PC-9 (cell line): Measurements from ENCODE around the gene PPL. TPM values are rescaled to one million over a fixed set of nuclear protein-coding genes. Genes with fewer than 3 reads are reported as not detected.

ENCODE experiments used
- BruUV-seq: library from RNA; stranded (reverse); fragments of 400-500 nt; replicated peaks from 2 replicates; lab custom pipeline; 2021; lab: Mats Ljungman, UMichigan
- CTCF ChIA-PET: fragments of 300-600 bp; sonication (Branson Sonifier 250); formaldehyde crosslinking; loops from one replicate; lab custom pipeline; 2022; ENCODE audit warnings: antibody characterized with exemption; lab: Charles Lee
- POLR2A ChIA-PET: fragments of 300-600 bp; sonication (Branson Sonifier 250); formaldehyde crosslinking; loops from one replicate; lab custom pipeline; 2022; ENCODE audit warnings: antibody characterized with exemption; ENCODE audit not compliant: unreplicated experiment; lab: Charles Lee
- DNase-seq, 2 experiments: peaks; one replicate each; pipeline versions ENCODE4 v3.0.0 to v3.0.0-alpha.2; 2015 to 2022; ENCODE audit warnings: mixed read lengths in 1 of 2
- H2AFZ ChIP-seq: fragments of 200-600 bp; sonication (generic); 2 replicates; pipeline ENCODE4 v1.8.1; 2017; ENCODE audit warnings: antibody characterized with exemption
- H3F3A ChIP-seq: fragments of 200-600 bp; sonication (generic); 2 replicates; pipeline ENCODE4 v1.8.1; 2017; ENCODE audit warnings: antibody characterized with exemption, mild to moderate bottlenecking, low read depth; ENCODE audit not compliant: insufficient read depth
- H3K27ac ChIP-seq: fragments of 200-600 bp; sonication (generic); 2 replicates; pipeline ENCODE4 v1.6.1; 2016; ENCODE audit warnings: mixed run types
- H3K27me3 ChIP-seq: fragments of 200-600 bp; sonication (generic); 2 replicates; pipeline ENCODE4 v1.6.1; 2016; ENCODE audit warnings: low read depth, mixed run types; ENCODE audit not compliant: insufficient read depth
- H3K36me3 ChIP-seq: fragments of 200-600 bp; sonication (generic); 2 replicates; pipeline ENCODE4 v1.6.1; 2016; ENCODE audit warnings: low read depth, mixed run types
- H3K4me1 ChIP-seq: fragments of 200-600 bp; sonication (generic); replicated peaks from 2 replicates; pipeline ENCODE4 v1.6.1; 2016; ENCODE audit warnings: mixed run types; ENCODE audit not compliant: insufficient read depth
- H3K4me2 ChIP-seq: fragments of 200-600 bp; sonication (generic); 2 replicates; pipeline ENCODE4 v1.6.1; 2017; ENCODE audit warnings: mixed run types
- H3K4me3 ChIP-seq: fragments of 200-600 bp; sonication (generic); 2 replicates; pipeline ENCODE4 v1.6.1; 2016; ENCODE audit warnings: mixed run types
- H3K79me2 ChIP-seq: fragments of 200-600 bp; sonication (generic); 2 replicates; pipeline ENCODE4 v1.6.1; 2017; ENCODE audit warnings: low read depth, mixed run types
- H3K9me2 ChIP-seq: fragments of 200-600 bp; sonication (generic); 2 replicates; pipeline ENCODE4 v1.8.1; 2017; ENCODE audit warnings: mild to moderate bottlenecking; ENCODE audit not compliant: insufficient read depth
- H3K9me3 ChIP-seq: fragments of 200-600 bp; sonication (generic); 2 replicates; pipeline ENCODE4 v1.8.1; 2016; ENCODE audit warnings: low read depth; ENCODE audit not compliant: insufficient read depth
- H4K20me1 ChIP-seq: fragments of 200-600 bp; sonication (generic); 2 replicates; pipeline ENCODE4 v1.8.1; 2017; ENCODE audit not compliant: insufficient read depth
- CTCF ChIP-seq: fragments of 200-600 bp; sonication (generic); conservative IDR thresholded peaks from 2 replicates; pipeline ENCODE4 v1.6.1; 2017; ENCODE audit warnings: mixed run types, antibody characterized with exemption, mild to moderate bottlenecking, moderate library complexity
- EZH2 ChIP-seq: fragments of 200-600 bp; sonication (generic); IDR thresholded peaks from 2 replicates; pipeline ENCODE4 v1.8.0; 2017; ENCODE audit warnings: antibody characterized with exemption, low read depth
- intact Hi-C: fragments of 100-400 bp; cut with micrococcal nuclease; formaldehyde crosslinking; loops from one replicate; pipeline ENCODE4 v1.10.0; 2022; ENCODE audit not compliant: unreplicated experiment
- total RNA-seq: library from RNA; stranded (reverse); gene quantifications from 2 replicates; pipeline ENCODE4 v1.2.3, GENCODE V29; 2021

The PPL gene
- total RNA-seq, 1 experiment from 2014 or later: 187 TPM

- no peaks in the 10 kb centered on the region for H3K36me3 ChIP-seq
- H3K27ac ChIP-seq: no peak overlapping the region
- no peaks in the 10 kb centered on the region for H3K9me3 ChIP-seq
- H3K4me1 ChIP-seq: peaks cover 53% of the 10 kb centered on the region
- no peaks in the 10 kb centered on the region for H3K79me2 ChIP-seq
- POLR2A ChIA-PET: no interaction called here
- H3F3A ChIP-seq: peaks cover 29% of the 10 kb centered on the region
- peak overlapping the region; percentile 68 for H3K4me2 ChIP-seq
- no peaks in the 10 kb centered on the region for H3K9me2 ChIP-seq
- no peaks in the 10 kb centered on the region for H4K20me1 ChIP-seq
- peak in 1 of 2 experiments; percentile 68 for DNase-seq
- no peak overlapping the region for H3K4me3 ChIP-seq
- H3K27me3 ChIP-seq: no peaks in the 10 kb centered on the region
- CTCF ChIA-PET: no interaction called here
- H2AFZ ChIP-seq: no peak overlapping the region
- BruUV-seq: no TSS peak
- intact Hi-C loops: loop anchor here (5.0 to 10.0 kb wide), 2 partner anchors 573 to 655 kb away; no protein-coding TSS in a partner anchor
- no peak for TF ChIP-seq CTCF
- TF ChIP-seq EZH2: no peak
Measured at GRCh38 chr16:4949986-4950385, 13.0 kb upstream of the PPL start.

- BruUV-seq: no TSS peak
- peaks cover 58% of the 10 kb centered on the region for H3K4me1 ChIP-seq
- H3K9me2 ChIP-seq: no peaks in the 10 kb centered on the region
- peaks cover 35% of the 10 kb centered on the region for H3F3A ChIP-seq
- H3K79me2 ChIP-seq: no peaks in the 10 kb centered on the region
- ChIA-PET CTCF (interaction anchor here (0.6 kb wide), 1 partner anchor 9 kb away, joined by 9 read pairs; the partner anchor contains the start of gene SEC14L5), POLR2A (no interaction called here)
- TF ChIP-seq EZH2: no peak
- TF ChIP-seq CTCF: no peak
- H3K4me2 ChIP-seq: peak overlapping the region; percentile 68
- H3K27me3 ChIP-seq: no peaks in the 10 kb centered on the region
- no peak overlapping the region for H2AFZ ChIP-seq
- H4K20me1 ChIP-seq: no peaks in the 10 kb centered on the region
- H3K9me3 ChIP-seq: no peaks in the 10 kb centered on the region
- no peak overlapping the region for H3K27ac ChIP-seq
- no peak overlapping the region for H3K4me3 ChIP-seq
- H3K36me3 ChIP-seq: no peaks in the 10 kb centered on the region
- DNase-seq: peak in 1 of 2 experiments; percentile 15
- intact Hi-C loops: loop anchor here (5.0 to 10.0 kb wide), 2 partner anchors 572 to 654 kb away; no protein-coding TSS in a partner anchor
Measured at GRCh38 chr16:4948903-4949766, 12.2 kb upstream of the PPL start.

- Histone ChIP-seq H3K27me3 (no peaks in the 10 kb centered on the region), H3K27ac (peak overlapping the region; percentile 24; the same call in 1 of the 2 replicates), H3K36me3 (no peaks in the 10 kb centered on the region), H3K79me2 (no peaks in the 10 kb centered on the region), H3K4me3 (no peak overlapping the region), H3K4me2 (peak overlapping the region; percentile 29), H3K9me2 (no peaks in the 10 kb centered on the region), H3F3A (peaks cover 48% of the 10 kb centered on the region), H3K9me3 (no peaks in the 10 kb centered on the region), H3K4me1 (peaks cover 70% of the 10 kb centered on the region), H4K20me1 (no peaks in the 10 kb centered on the region), H2AFZ (no peak overlapping the region)
- intact Hi-C loops: loop anchor here (5.0 to 10.0 kb wide), 2 partner anchors 571 to 653 kb away; no protein-coding TSS in a partner anchor
- no TSS peak for BruUV-seq
- peak in 1 of 2 experiments; percentile 47 for DNase-seq
- ChIA-PET POLR2A (interaction anchor here (0.6 to 0.9 kb wide), 5 partner anchors 85 to 920 kb away, joined by 3 to 9 read pairs (median 4); no protein-coding TSS in a partner anchor), CTCF (no interaction called here)
- TF ChIP-seq CTCF (no peak), EZH2 (no peak)
Measured at GRCh38 chr16:4947722-4948503, 11.0 kb upstream of the PPL start.
